ENCODE data around the gene PLIN4.

The PLIN4 gene

GRCh38 chr19:4455719-4456475 is 62.4 kb downstream of the PLIN4 start:
- DNase-seq (ENCODE audit: low read depth in 2 of 2) = no peak

GRCh38 chr19:4454747-4455718 is 63.3 kb downstream of the PLIN4 start:
- no peak for DNase-seq (ENCODE audit: low read depth in 2 of 2)

- DNase-seq (ENCODE audit: low read depth in 2 of 2) = no peak
Measured at GRCh38 chr19:4453232-4454179, 64.8 kb downstream of the PLIN4 start.

GRCh38 chr19:4452230-4452990 is 65.9 kb downstream of the PLIN4 start:
- DNase-seq (ENCODE audit: low read depth in 2 of 2) = no peak
